Sigmoid colon (tissue), 4 donors: ENCODE results near the gene NCOA7.

Experiments
- EP300 ChIP-seq, 4 donors: sonication (generic); formaldehyde crosslinking; IDR thresholded peaks; one replicate each; pipeline ENCODE4 v1.6.1; 2017; ENCODE audit warnings: antibody characterized with exemption in 4 of 4
- POLR2A ChIP-seq, 2 donors: fragments of 450-650 bp; IDR thresholded peaks; one replicate each; pipeline ENCODE4 v1.6.1; 2016; ENCODE audit warnings: antibody characterized with exemption in 2 of 2, mild to moderate bottlenecking in 2 of 2, moderate library complexity in 2 of 2
- TF ChIP-seq, protein P1 (sequence below), 4 experiments: fragments of 450-650 bp in 3 of 4; fragments of 200-600 bp in 1 of 4; IDR thresholded peaks; one replicate each; pipeline ENCODE4 v1.5.1; 2016 to 2019; ENCODE audit warnings: antibody characterized with exemption in 4 of 4, mild to moderate bottlenecking in 3 of 4, moderate library complexity in 2 of 4

GRCh38 chr6:125942672-125943527 is 152.1 kb downstream of the NCOA7 start:
- TF ChIP-seq, protein P1, sequence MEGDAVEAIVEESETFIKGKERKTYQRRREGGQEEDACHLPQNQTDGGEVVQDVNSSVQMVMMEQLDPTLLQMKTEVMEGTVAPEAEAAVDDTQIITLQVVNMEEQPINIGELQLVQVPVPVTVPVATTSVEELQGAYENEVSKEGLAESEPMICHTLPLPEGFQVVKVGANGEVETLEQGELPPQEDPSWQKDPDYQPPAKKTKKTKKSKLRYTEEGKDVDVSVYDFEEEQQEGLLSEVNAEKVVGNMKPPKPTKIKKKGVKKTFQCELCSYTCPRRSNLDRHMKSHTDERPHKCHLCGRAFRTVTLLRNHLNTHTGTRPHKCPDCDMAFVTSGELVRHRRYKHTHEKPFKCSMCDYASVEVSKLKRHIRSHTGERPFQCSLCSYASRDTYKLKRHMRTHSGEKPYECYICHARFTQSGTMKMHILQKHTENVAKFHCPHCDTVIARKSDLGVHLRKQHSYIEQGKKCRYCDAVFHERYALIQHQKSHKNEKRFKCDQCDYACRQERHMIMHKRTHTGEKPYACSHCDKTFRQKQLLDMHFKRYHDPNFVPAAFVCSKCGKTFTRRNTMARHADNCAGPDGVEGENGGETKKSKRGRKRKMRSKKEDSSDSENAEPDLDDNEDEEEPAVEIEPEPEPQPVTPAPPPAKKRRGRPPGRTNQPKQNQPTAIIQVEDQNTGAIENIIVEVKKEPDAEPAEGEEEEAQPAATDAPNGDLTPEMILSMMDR (IDR thresholded peaks at IDR 0.05): no peak
- TF ChIP-seq EP300 (IDR thresholded peaks at IDR 0.05): no peak
- TF ChIP-seq POLR2A (IDR thresholded peaks at IDR 0.05): no peak
